ENCODE measurements around the gene ANO4. TPM values are rescaled to one million over a fixed set of nuclear protein-coding genes. Genes with fewer than 3 reads are reported as not detected.
A peak's percentile ranks its signal among the peaks of the same experiment; 100 is the strongest.

The ANO4 gene
- total RNA-seq, 1 experiment from 2014 or later: 5.7 TPM

DNA sequence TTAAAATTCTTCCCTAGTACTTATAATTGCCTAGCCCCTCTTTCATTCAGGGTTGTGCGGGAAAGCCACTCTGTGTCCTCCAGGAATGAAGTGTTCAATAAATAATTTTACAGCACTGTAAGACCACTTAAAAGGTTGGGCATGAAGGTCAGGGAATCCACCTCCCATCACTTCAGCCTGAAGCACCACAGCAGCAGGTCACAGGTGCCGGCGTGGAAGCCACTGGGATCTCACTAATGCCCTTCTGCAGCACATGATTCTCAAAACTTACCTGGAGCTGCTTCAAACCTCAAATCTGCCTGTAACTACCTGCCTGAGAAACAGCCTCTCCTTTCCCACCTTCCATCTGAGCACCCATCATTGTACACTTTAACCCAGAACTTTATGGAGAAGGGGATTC, 159.5 kb downstream of the ANO4 start:
- Histone ChIP-seq H3K4ac (ENCODE audit: low read depth, low read length) (no peak overlapping the region), H2BK20ac (ENCODE audit: low read depth, low read length, poor library complexity, severe bottlenecking) (no peak overlapping the region), H4K91ac (ENCODE audit: insufficient read length, low read depth, low read length) (no peak overlapping the region), H3K9ac (ENCODE audit: extremely low read depth, insufficient read length, low read length) (no peak overlapping the region), H3K27me3 (ENCODE audit: insufficient read depth, low read length) (no peaks in the 10 kb centered on the region), H3K14ac (ENCODE audit: insufficient read depth, low read length) (no peak overlapping the region), H4K5ac (ENCODE audit: insufficient read length, low read depth, low read length) (no peak overlapping the region), H3K79me2 (ENCODE audit: insufficient read depth, low read length) (no peaks in the 10 kb centered on the region), H2BK15ac (ENCODE audit: low read depth, low read length) (no peak overlapping the region), H3K18ac (ENCODE audit: insufficient read length, low read depth, low read length) (no peak overlapping the region), H2AFZ (ENCODE audit: low read length) (no peak overlapping the region), H4K8ac (replicated peaks; ENCODE audit: insufficient read length, low read depth, low read length) (no peak overlapping the region), H3K4me1 (ENCODE audit: insufficient read depth, low read length) (peaks cover 16% of the 10 kb centered on the region), H3K27ac (ENCODE audit: insufficient read length, low read depth, low read length) (peak overlapping the region; percentile 63), H4K20me1 (ENCODE audit: control insufficient read depth, insufficient read depth, insufficient read length) (no peaks in the 10 kb centered on the region), H3T11ph (ENCODE audit: low read length) (no peak overlapping the region), H2AK5ac (ENCODE audit: insufficient read length, low read length) (no peak overlapping the region), H3K56ac (ENCODE audit: insufficient read length, low read depth, low read length) (no peak overlapping the region), H3K23me2 (ENCODE audit: insufficient read length, low read depth, low read length, poor library complexity, severe bottlenecking) (no peaks in the 10 kb centered on the region), H2BK5ac (ENCODE audit: insufficient read length, low read length) (no peak overlapping the region), H3K4me2 (ENCODE audit: insufficient read depth, insufficient read length, low read length) (peak overlapping the region; percentile 4), H3K9me3 (ENCODE audit: control insufficient read depth, low read depth, low read length) (no peaks in the 10 kb centered on the region), H2BK120ac (ENCODE audit: low read depth, low read length, poor library complexity, severe bottlenecking) (no peak overlapping the region), H3K79me1 (ENCODE audit: insufficient read depth, low read depth, low read length, poor library complexity, severe bottlenecking) (no peaks in the 10 kb centered on the region), H3K23ac (ENCODE audit: insufficient read length, low read depth, low read length) (no peak overlapping the region), H2BK12ac (ENCODE audit: insufficient read length, low read depth, low read length) (no peak overlapping the region)
- Mint-ChIP-seq H3K36me3 (ENCODE audit: insufficient read depth in 1 of 3, low read depth in 3 of 3) (peaks cover 0 to 3% (median 0%) of the 10 kb centered on the region in 3 experiments; a peak in 1 of 7 replicates), H3K4me3 (peak overlapping the region in 1 of 2 experiments; percentile 5; a peak in 2 of 5 replicates), H3K27me3 (ENCODE audit: low read depth) (no peaks in the 10 kb centered on the region; the same call in 1 of the 2 replicates), H3K27ac (peak overlapping the region; percentile 95 to 98 (median 97)), H3K9me3 (no peaks in the 10 kb centered on the region), H3K4me1 (peaks cover 49 to 59% of the 10 kb centered on the region in 2 experiments)
- WGBS (ENCODE audit: extremely low coverage, insufficient read length, low lambda C conversion rate): no CpG with 5 or more reads among the region's 3 CpGs
- DNase-seq: no peak
- TF ChIP-seq, protein P1, sequence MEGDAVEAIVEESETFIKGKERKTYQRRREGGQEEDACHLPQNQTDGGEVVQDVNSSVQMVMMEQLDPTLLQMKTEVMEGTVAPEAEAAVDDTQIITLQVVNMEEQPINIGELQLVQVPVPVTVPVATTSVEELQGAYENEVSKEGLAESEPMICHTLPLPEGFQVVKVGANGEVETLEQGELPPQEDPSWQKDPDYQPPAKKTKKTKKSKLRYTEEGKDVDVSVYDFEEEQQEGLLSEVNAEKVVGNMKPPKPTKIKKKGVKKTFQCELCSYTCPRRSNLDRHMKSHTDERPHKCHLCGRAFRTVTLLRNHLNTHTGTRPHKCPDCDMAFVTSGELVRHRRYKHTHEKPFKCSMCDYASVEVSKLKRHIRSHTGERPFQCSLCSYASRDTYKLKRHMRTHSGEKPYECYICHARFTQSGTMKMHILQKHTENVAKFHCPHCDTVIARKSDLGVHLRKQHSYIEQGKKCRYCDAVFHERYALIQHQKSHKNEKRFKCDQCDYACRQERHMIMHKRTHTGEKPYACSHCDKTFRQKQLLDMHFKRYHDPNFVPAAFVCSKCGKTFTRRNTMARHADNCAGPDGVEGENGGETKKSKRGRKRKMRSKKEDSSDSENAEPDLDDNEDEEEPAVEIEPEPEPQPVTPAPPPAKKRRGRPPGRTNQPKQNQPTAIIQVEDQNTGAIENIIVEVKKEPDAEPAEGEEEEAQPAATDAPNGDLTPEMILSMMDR (conservative IDR thresholded peaks at IDR 0.05): no peak
